ENCODE results near the gene CCNA1. TPM values are rescaled to one million over a fixed set of nuclear protein-coding genes. Genes with fewer than 3 reads are reported as not detected.

Gene CCNA1
- 0.12 and 0.21 TPM in 2 replicates for polyA plus RNA-seq (2011; rRNA removed)
- polyA minus RNA-seq (2011; rRNA and poly(A)+ RNA removed): 0.09 TPM in 1 of 2 replicates, not detected in the other

GRCh38 chr13:36432106-36432544 is at the start of gene CCNA1:
TSS of gene CCNA1 (plus strand) at chr13:36432495. CDS start at chr13:36433057, 562 bp downstream.
- H3K4me3 ChIP-seq (ENCODE audit: low read depth, low read length): peak within 1 kb of the TSS; percentile 46
- no peak for DNase-seq (ENCODE audit: low read depth)
- TF ChIP-seq, protein P1, sequence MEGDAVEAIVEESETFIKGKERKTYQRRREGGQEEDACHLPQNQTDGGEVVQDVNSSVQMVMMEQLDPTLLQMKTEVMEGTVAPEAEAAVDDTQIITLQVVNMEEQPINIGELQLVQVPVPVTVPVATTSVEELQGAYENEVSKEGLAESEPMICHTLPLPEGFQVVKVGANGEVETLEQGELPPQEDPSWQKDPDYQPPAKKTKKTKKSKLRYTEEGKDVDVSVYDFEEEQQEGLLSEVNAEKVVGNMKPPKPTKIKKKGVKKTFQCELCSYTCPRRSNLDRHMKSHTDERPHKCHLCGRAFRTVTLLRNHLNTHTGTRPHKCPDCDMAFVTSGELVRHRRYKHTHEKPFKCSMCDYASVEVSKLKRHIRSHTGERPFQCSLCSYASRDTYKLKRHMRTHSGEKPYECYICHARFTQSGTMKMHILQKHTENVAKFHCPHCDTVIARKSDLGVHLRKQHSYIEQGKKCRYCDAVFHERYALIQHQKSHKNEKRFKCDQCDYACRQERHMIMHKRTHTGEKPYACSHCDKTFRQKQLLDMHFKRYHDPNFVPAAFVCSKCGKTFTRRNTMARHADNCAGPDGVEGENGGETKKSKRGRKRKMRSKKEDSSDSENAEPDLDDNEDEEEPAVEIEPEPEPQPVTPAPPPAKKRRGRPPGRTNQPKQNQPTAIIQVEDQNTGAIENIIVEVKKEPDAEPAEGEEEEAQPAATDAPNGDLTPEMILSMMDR (IDR thresholded peaks at IDR 0.05; ENCODE audit: insufficient read depth, low read depth, low read length): no peak
- ChIA-PET POLR2A (no interaction called here), CTCF (no interaction called here)
- H3K27me3 ChIP-seq (ENCODE audit: control insufficient read depth, insufficient read depth, low read length): peaks cover 20% of the 10 kb centered on the region
- H3K36me3 ChIP-seq (ENCODE audit: control insufficient read depth, insufficient read depth, low read length): no peaks in the 10 kb centered on the region

DNA sequence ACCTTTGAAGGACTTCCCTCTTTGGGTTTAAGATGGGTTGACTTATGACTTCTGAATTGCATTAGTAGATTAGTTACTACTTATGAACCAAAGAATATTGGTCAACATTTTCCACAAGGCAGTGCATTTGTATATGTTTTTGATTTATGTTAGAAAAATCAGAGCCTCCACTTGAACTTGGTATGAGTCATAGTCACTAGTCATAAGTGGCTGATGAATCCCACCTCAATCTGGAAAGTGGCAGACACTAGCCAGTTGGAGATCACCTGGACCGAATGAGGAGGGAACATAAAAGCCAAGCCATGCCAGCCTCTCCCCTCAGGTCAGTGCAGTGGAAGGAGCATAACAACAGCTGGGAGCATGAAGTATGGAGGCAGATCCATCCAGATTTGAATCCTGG is 46.8 kb upstream of the CCNA1 start:
- Histone ChIP-seq H3K36me3 (ENCODE audit: control insufficient read depth, insufficient read depth, low read length) (no peaks in the 10 kb centered on the region), H3K27me3 (ENCODE audit: control insufficient read depth, insufficient read depth, low read length) (peaks cover 2% of the 10 kb centered on the region; the same call in 1 of the 2 replicates), H3K4me3 (ENCODE audit: low read depth, low read length) (no peak overlapping the region)
- CTCF ChIA-PET: no interaction called here
- no peak for DNase-seq (ENCODE audit: low read depth)
- POLR2A ChIA-PET: no interaction called here
- TF ChIP-seq, protein P1 (IDR thresholded peaks at IDR 0.05; ENCODE audit: insufficient read depth, low read depth, low read length): no peak

- ChIA-PET CTCF (interaction anchor here (1.1 to 2.8 kb wide), 8 partner anchors 12 to 420 kb away, joined by 3 to 25 read pairs (median 4); no protein-coding TSS in a partner anchor), POLR2A (no interaction called here)
- TF ChIP-seq, protein P1 (IDR thresholded peaks at IDR 0.05; ENCODE audit: insufficient read depth, low read depth, low read length): peak; percentile 62
- no peaks in the 10 kb centered on the region for H3K36me3 ChIP-seq (ENCODE audit: control insufficient read depth, insufficient read depth, low read length)
- DNase-seq (ENCODE audit: low read depth): peak; percentile 20
- H3K27me3 ChIP-seq (ENCODE audit: control insufficient read depth, insufficient read depth, low read length): no peaks in the 10 kb centered on the region
- no peak overlapping the region for H3K4me3 ChIP-seq (ENCODE audit: low read depth, low read length)
Observed at GRCh38 chr13:36395280-36395679, 37.0 kb upstream of the CCNA1 start.

GRCh38 chr13:36405151-36405550 is 27.1 kb upstream of the CCNA1 start:
- CTCF ChIA-PET: no interaction called here

GRCh38 chr13:36412736-36413135 is 19.6 kb upstream of the CCNA1 start:
- Histone ChIP-seq H3K27me3 (ENCODE audit: control insufficient read depth, insufficient read depth, low read length) (no peaks in the 10 kb centered on the region), H3K36me3 (ENCODE audit: control insufficient read depth, insufficient read depth, low read length) (no peaks in the 10 kb centered on the region), H3K4me3 (ENCODE audit: low read depth, low read length) (no peak overlapping the region)
- ChIA-PET POLR2A (no interaction called here), CTCF (no interaction called here)
- DNase-seq (ENCODE audit: low read depth): no peak
- TF ChIP-seq, protein P1 (IDR thresholded peaks at IDR 0.05; ENCODE audit: insufficient read depth, low read depth, low read length): no peak

More at GRCh38 chr13:36405151-36405550, 27.1 kb upstream of the CCNA1 start:
- H3K27me3 ChIP-seq (ENCODE audit: control insufficient read depth, insufficient read depth, low read length): no peaks in the 10 kb centered on the region
- H3K4me3 ChIP-seq (ENCODE audit: low read depth, low read length): no peak overlapping the region
- TF ChIP-seq, protein P1 (IDR thresholded peaks at IDR 0.05; ENCODE audit: insufficient read depth, low read depth, low read length): no peak
- POLR2A ChIA-PET: no interaction called here
- DNase-seq (ENCODE audit: low read depth): no peak
- H3K36me3 ChIP-seq (ENCODE audit: control insufficient read depth, insufficient read depth, low read length): no peaks in the 10 kb centered on the region

All from BJ (cell line).